ENCODE measurements around the gene LRCH4.
A peak's percentile ranks its signal among the peaks of the same experiment; 100 is the strongest.

The LRCH4 gene, protein sequence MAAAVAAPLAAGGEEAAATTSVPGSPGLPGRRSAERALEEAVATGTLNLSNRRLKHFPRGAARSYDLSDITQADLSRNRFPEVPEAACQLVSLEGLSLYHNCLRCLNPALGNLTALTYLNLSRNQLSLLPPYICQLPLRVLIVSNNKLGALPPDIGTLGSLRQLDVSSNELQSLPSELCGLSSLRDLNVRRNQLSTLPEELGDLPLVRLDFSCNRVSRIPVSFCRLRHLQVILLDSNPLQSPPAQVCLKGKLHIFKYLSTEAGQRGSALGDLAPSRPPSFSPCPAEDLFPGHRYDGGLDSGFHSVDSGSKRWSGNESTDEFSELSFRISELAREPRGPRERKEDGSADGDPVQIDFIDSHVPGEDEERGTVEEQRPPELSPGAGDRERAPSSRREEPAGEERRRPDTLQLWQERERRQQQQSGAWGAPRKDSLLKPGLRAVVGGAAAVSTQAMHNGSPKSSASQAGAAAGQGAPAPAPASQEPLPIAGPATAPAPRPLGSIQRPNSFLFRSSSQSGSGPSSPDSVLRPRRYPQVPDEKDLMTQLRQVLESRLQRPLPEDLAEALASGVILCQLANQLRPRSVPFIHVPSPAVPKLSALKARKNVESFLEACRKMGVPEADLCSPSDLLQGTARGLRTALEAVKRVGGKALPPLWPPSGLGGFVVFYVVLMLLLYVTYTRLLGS

DNA sequence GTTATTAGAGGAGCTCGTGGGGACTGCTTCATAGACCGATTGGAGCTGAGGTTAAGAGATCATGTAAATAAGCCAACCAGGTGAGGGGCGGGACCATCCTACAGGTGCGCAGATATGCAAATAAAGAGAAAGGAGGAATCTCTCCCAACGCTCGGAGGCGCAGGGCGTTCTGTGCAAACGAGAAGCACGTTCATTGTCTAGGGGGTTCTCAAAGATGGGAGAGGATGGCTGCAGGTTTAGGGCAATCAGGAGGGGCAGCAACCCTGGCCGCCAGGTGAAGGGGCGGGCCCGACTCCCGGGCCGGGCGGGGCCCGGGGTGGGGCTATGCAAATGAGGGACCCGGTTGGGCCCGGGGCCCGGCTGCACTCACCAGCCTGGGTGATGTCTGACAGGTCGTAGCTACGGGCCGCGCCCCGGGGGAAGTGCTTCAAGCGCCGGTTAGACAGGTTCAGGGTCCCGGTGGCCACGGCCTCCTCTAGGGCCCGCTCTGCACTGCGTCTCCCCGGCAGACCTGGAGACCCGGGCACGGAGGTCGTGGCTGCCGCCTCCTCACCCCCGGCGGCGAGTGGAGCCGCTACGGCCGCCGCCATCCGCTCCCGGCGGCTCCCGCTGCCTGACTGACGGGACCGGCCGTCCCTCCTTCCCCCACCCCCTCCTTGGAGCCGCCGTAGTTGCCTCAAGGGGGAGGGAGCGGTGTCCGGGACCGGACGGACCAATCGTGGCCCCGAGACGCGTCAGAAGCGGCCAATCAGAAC, at the start of gene LRCH4:
TSS of gene LRCH4 (minus strand) at position 619 of the 755 bp plus-strand sequence. CDS start at position 590, 29 bp downstream.
- DNase-seq: peak; percentile 53

DNA sequence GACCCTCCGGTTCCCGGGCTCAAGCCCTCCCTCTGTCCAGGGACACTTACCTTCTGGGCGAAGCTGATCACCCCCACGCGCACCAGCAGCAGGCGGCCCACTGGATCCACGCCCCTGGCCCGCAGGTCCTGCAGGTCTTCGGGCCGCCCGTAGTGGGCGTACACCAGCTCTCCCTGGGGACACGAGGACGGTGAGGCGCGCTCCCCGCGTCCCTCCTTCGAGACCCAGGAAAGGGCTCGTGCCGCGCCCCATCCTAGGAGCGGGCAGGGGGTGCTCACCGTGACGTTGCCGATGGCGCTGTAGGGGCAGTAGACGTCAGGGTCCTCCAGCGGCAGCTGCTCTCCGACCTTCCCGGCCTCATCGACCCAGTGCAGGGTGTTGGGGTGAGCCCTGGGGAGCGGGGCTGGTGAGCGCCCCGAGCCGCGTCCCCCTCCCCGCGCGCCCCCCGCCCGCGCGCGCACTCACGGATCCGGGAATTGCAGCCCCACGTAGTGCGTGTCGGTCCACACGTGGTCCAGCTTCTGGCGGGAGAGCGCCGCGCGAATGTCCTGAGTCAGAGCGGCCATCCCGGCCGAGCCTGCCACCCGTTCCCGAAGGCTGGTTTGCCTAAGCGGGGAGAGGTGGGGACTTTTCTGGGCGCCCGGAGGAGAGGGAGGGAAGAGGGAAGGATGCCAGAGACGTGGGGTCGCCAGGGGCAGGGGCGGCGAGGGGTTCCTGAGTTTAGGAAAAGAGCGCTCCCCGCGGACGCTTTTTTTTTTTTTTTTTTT, 47.2 kb upstream of the LRCH4 start:
- peak; percentile 53 for DNase-seq

DNA sequence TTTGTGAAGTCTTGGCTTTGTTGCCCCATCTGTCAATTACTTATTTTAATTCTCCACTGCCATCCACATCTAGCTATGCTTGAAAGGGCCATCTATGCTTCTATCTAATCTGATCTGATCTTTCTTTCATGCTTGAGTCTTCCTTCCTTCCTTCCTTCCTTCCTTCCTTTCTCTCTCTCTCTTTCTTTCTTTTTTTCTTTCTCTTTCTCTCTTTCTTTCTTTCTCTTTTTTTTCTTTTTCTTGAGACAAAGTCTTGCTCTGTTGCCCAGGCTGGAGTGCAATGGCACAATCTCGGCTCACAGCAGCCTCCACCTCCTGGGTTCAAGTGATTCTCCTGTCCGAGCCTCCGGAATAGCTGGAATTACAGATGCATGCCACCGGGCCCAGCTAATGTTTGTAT, 44.1 kb upstream of the LRCH4 start:
- no peak for DNase-seq

GRCh38 chr7:100629117-100629716, 43.3 kb upstream of the LRCH4 start:
- DNase-seq: no peak

GRCh38 chr7:100627238-100627549, 41.3 kb upstream of the LRCH4 start:
- DNase-seq: no peak

DNA sequence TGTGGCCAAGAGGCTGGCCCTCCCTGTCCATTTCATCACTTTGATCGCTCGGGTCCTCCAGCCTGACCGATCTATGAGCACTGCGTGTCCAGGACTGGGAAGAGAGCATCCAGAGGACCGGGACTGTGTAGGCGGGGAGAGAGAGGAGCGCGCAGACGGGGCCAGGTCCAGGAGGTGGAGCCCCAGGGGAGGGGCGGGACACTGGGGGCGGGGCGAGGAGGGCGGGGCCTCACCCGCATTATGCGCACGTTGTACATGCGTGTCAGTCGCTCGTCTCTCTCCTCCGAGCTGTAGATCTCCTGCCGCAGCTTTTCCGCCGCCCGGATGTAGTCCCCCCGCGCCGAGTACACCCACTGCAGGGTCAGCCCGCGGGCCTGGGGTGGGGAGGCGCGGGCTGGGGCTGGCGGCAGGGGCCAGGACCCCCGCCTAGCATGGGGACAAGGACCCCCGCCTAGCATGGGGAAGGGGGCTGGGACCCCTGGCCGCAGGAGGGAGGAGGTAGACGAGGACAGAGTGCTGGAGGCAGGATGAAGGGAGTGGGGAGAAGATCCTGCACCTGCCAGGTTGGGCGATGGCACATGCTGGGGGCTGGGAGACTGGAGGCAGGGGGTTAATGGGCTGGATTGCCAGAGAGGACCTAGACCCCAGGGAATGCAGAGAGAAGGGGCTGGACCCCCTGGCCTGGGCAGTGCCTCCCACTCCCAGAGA, 40.8 kb upstream of the LRCH4 start:
- DNase-seq: peak; percentile 87

GRCh38 chr7:100626055-100626454, 40.1 kb upstream of the LRCH4 start:
- DNase-seq: no peak

- no peak for DNase-seq
These were observed 38.3 kb upstream of the LRCH4 start for GRCh38 chr7:100623951-100624824.

- DNase-seq: no peak
These were observed 35.6 kb upstream of the LRCH4 start for GRCh38 chr7:100621554-100621953.

DNA sequence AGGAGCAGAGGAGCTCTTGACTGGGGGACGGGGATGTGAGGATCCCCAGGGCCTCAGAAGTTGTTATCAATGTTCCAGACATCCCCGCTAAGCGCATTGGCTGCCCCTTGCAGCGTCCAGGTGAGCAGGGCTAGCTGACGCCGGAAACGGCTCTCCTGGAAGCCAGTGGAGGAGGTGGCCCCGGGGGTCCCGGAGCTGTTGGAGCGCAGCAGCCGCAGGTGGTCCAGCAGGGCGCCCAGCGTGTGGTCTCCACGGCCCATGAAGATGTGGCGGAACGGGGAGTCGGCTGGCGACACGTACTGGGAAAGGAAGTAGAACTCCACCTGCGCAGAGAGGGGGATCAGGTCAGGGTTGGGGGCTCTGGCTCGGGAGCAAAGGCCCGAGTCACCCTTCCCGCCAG, 34.9 kb upstream of the LRCH4 start:
- DNase-seq: no peak

DNA sequence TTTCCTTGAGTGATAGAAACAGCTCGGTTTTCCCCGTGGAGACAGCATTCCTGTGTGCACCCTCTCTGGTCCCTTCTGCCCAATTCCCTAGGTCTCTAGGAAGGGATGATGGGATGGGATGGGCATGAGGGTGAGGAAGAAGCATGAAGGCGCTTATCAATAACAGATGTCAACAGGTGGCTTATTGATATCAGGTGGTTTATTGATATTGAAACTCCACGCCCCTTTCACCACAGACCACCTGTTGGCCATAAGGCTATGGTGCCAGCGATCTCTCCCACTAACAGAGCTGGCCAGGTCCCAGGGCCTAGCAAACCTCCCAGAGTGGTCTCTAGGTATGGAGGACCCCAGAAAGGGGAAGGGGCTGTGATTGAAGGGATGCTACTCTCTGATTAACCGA, 34.3 kb upstream of the LRCH4 start:
- DNase-seq: no peak

DNA sequence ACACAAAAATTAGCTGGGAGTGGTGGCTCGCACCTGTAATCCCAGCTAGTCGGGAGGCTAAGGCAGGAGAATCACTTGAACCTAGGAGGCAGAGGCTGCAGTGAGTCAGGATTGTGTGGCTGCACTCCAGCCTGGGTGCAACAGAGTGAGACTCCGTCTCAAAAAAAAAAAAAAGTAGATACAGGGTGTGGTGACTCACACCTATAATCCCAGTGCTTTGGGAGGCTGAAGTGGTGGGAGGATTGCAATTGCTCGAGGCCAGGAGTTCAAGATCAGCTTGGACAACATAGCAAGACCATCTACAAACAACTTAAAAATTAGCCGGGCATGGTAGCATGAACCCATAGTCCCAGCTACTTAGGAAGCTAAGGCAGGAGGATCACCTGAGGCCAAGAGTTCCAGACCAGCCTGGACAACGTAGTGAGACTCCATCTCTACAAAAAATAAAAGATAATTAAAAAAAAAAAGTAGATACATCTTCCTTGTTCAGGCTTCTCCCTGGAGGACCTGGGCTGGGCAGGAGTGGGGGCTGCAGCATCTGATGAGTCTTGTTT, 28.5 kb upstream of the LRCH4 start:
- no peak for DNase-seq

- DNase-seq: no peak
These were observed 27.7 kb upstream of the LRCH4 start for GRCh38 chr7:100613412-100614175.

GRCh38 chr7:100612730-100613390, 26.9 kb upstream of the LRCH4 start:
- DNase-seq: no peak

GRCh38 chr7:100611983-100612729, 26.2 kb upstream of the LRCH4 start, which contains the start of gene MOSPD3:
Gene MOSPD3 (plus strand): TSS chr7:100612540. CDS start chr7:100612792, 252 bp downstream.
- peak; percentile 99 for DNase-seq

DNA sequence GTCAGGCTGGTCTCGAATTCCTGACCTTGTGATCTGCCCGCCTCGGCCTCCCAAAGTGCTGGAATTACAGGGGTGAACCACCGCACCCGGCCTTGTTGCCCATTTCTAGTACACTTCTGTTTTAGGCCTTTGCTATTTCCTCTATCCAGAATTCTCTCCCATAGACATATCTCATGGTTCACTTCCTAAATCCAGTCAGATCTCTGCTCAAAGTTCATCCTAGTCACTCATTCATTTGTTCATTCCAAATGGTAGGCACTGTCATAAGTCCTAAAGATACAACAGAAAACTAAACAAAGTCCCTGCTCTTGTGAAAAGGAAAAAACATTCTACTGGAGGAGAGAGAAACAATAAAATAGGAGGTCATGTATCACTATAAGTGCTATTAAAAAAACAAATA, 24.0 kb upstream of the LRCH4 start:
- DNase-seq: no peak

GRCh38 chr7:100607111-100607510, 21.2 kb upstream of the LRCH4 start:
- DNase-seq: no peak

GRCh38 chr7:100606313-100606712, 20.4 kb upstream of the LRCH4 start:
- DNase-seq: no peak

All from NK-92 treated with Interleukin-12 subunit alpha and Interleukin-12 subunit beta, amount 100 ng/mL, for 24 hours (cell line).